H9 (cell line): ENCODE results near the gene OR7A10. TPM values are rescaled to one million over a fixed set of nuclear protein-coding genes. Genes with fewer than 3 reads are reported as not detected.
A peak's percentile ranks its signal among the peaks of the same experiment; 100 is the strongest.

Experiments
- DNase-seq: peaks from one replicate; pipeline ENCODE4 v3.0.0-alpha.2; 2017
- H2AFZ ChIP-seq: one replicate; pipeline ENCODE4 v1.6.1; 2013; ENCODE audit warnings: mild to moderate bottlenecking, low read length, control low read depth, moderate library complexity
- H2AK5ac ChIP-seq: 2 replicates; pipeline ENCODE4 v1.6.1; 2013; ENCODE audit warnings: low read length, control low read depth, mixed read lengths; ENCODE audit not compliant: insufficient read length
- H2BK120ac ChIP-seq: one replicate; pipeline ENCODE4 v1.6.1; 2013; ENCODE audit warnings: low read depth, mild to moderate bottlenecking, low read length, control low read depth, inconsistent platforms; ENCODE audit not compliant: poor library complexity, severe bottlenecking
- H2BK12ac ChIP-seq: 2 replicates; pipeline ENCODE4 v1.6.1; 2013; ENCODE audit warnings: low read length, control low read depth, mixed read lengths, low read depth; ENCODE audit not compliant: insufficient read length
- H2BK15ac ChIP-seq: 2 replicates; pipeline ENCODE4 v1.6.1; 2013; ENCODE audit warnings: low read depth, low read length, control low read depth
- H2BK20ac ChIP-seq: one replicate; pipeline ENCODE4 v1.6.1; 2013; ENCODE audit warnings: low read depth, mild to moderate bottlenecking, low read length, control low read depth, inconsistent platforms; ENCODE audit not compliant: poor library complexity, severe bottlenecking
- H2BK5ac ChIP-seq: 2 replicates; pipeline ENCODE4 v1.6.1; 2013; ENCODE audit warnings: low read length, control low read depth, mixed read lengths; ENCODE audit not compliant: insufficient read length
- H3K14ac ChIP-seq: 2 replicates; pipeline ENCODE4 v1.6.1; 2013; ENCODE audit warnings: low read length, control low read depth; ENCODE audit not compliant: insufficient read depth
- H3K18ac ChIP-seq: 2 replicates; pipeline ENCODE4 v1.6.1; 2013; ENCODE audit warnings: low read depth, mild to moderate bottlenecking, mixed read lengths, low read length, control low read depth; ENCODE audit not compliant: insufficient read length
- H3K23ac ChIP-seq: 2 replicates; pipeline ENCODE4 v1.6.1; 2013; ENCODE audit warnings: low read length, control low read depth, mixed read lengths, low read depth; ENCODE audit not compliant: insufficient read length
- H3K23me2 ChIP-seq: 2 replicates; pipeline ENCODE4 v1.6.1; 2013; ENCODE audit warnings: low read depth, mild to moderate bottlenecking, mixed read lengths, low read length, control low read depth; ENCODE audit not compliant: insufficient read length, poor library complexity, severe bottlenecking
- H3K27ac ChIP-seq: 2 replicates; pipeline ENCODE4 v1.5.1; 2013; ENCODE audit warnings: low read length, control low read depth, mixed read lengths, low read depth; ENCODE audit not compliant: insufficient read length
- H3K27me3 ChIP-seq: 2 replicates; pipeline ENCODE4 v1.6.1; 2013; ENCODE audit warnings: low read length, control low read depth, inconsistent platforms; ENCODE audit not compliant: insufficient read depth
- H3K4ac ChIP-seq: 2 replicates; pipeline ENCODE4 v1.6.1; 2013; ENCODE audit warnings: low read depth, mild to moderate bottlenecking, control low read depth, inconsistent platforms, low read length, moderate library complexity
- H3K4me1 ChIP-seq: 2 replicates; pipeline ENCODE4 v1.6.1; 2013; ENCODE audit warnings: low read length, control low read depth, inconsistent platforms; ENCODE audit not compliant: insufficient read depth
- H3K4me2 ChIP-seq: 2 replicates; pipeline ENCODE4 v1.6.1; 2013; ENCODE audit warnings: low read length, control low read depth, mixed read lengths; ENCODE audit not compliant: insufficient read length, insufficient read depth
- H3K56ac ChIP-seq: 2 replicates; pipeline ENCODE4 v1.6.1; 2013; ENCODE audit warnings: low read depth, mild to moderate bottlenecking, mixed read lengths, low read length, control low read depth; ENCODE audit not compliant: insufficient read length
- H3K79me1 ChIP-seq: 2 replicates; pipeline ENCODE4 v1.6.1; 2013; ENCODE audit warnings: low read depth, mild to moderate bottlenecking, moderate library complexity, low read length, control low read depth, inconsistent platforms; ENCODE audit not compliant: insufficient read depth, poor library complexity, severe bottlenecking
- H3K79me2 ChIP-seq: 2 replicates; pipeline ENCODE4 v1.6.1; 2013; ENCODE audit warnings: low read length, control low read depth, inconsistent platforms; ENCODE audit not compliant: insufficient read depth
- H3K9ac ChIP-seq: 2 replicates; pipeline ENCODE4 v1.6.1; 2013; ENCODE audit warnings: low read length, control low read depth, mixed read lengths; ENCODE audit not compliant: insufficient read length; ENCODE audit errors: extremely low read depth
- H3K9me3 ChIP-seq: one replicate; pipeline ENCODE4 v1.6.1; 2013; ENCODE audit warnings: low read depth, low read length, inconsistent platforms; ENCODE audit not compliant: control insufficient read depth
- H3T11ph ChIP-seq: one replicate; pipeline ENCODE4 v1.6.1; 2013; ENCODE audit warnings: mild to moderate bottlenecking, low read length, control low read depth, inconsistent platforms
- H4K20me1 ChIP-seq: one replicate; pipeline ENCODE4 v1.6.1; 2013; ENCODE audit not compliant: control insufficient read depth, insufficient read length, insufficient read depth
- H4K5ac ChIP-seq: 2 replicates; pipeline ENCODE4 v1.6.1; 2013; ENCODE audit warnings: low read depth, mild to moderate bottlenecking, mixed read lengths, low read length, control low read depth; ENCODE audit not compliant: insufficient read length
- H4K8ac ChIP-seq: replicated peaks from 2 replicates; pipeline ENCODE4 v1.6.1; 2013; ENCODE audit warnings: low read length, control low read depth, mixed read lengths, low read depth; ENCODE audit not compliant: insufficient read length
- H4K91ac ChIP-seq: 2 replicates; pipeline ENCODE4 v1.6.1; 2013; ENCODE audit warnings: low read depth, mild to moderate bottlenecking, moderate library complexity, mixed read lengths, low read length, control low read depth; ENCODE audit not compliant: insufficient read length
- H3K27ac Mint-ChIP-seq, 3 experiments: 2 replicates in 2 of 3; 3 replicates in 1 of 3; pipeline ENCODE4 v1.8.0; 2020 to 2021; ENCODE audit warnings: mixed read lengths in 3 of 3, mild to moderate bottlenecking in 1 of 3, moderate library complexity in 1 of 3
- H3K27me3 Mint-ChIP-seq: 2 replicates; pipeline ENCODE4 v1.8.0; 2021; ENCODE audit warnings: low read depth, mild to moderate bottlenecking, moderate library complexity, mixed read lengths
- H3K36me3 Mint-ChIP-seq, 3 experiments: 2 replicates in 2 of 3; 3 replicates in 1 of 3; pipeline ENCODE4 v1.8.0; 2020 to 2021; ENCODE audit warnings: low read depth in 3 of 3, mixed read lengths in 3 of 3; ENCODE audit not compliant: insufficient read depth in 1 of 3
- H3K4me1 Mint-ChIP-seq, 2 experiments: 2 replicates each; pipeline ENCODE4 v1.8.0; 2020; ENCODE audit warnings: mixed read lengths in 2 of 2
- H3K4me3 Mint-ChIP-seq, 2 experiments: 2 replicates in 1 of 2; 3 replicates in 1 of 2; pipeline ENCODE4 v1.8.0; 2020 to 2021; ENCODE audit warnings: mild to moderate bottlenecking in 2 of 2, mixed read lengths in 2 of 2, moderate library complexity in 1 of 2
- H3K9me3 Mint-ChIP-seq, 2 experiments: 2 replicates in 1 of 2; 3 replicates in 1 of 2; pipeline ENCODE4 v1.8.0; 2020; ENCODE audit warnings: mild to moderate bottlenecking in 2 of 2, mixed read lengths in 2 of 2, moderate library complexity in 1 of 2
- CTCF ChIP-seq: fragments of 200-600 bp; sonication (generic); conservative IDR thresholded peaks from 3 replicates; pipeline ENCODE4 v1.8.0; 2021; ENCODE audit warnings: antibody characterized with exemption, mild to moderate bottlenecking
- WGBS: extraction: QIAGEN DNeasy Blood & Tissue Kit; methylation state at CpG from one replicate; pipeline ENCODE4 v1.1.7; 2013; ENCODE audit warnings: missing lambda C conversion rate, low lambda C conversion rate, mixed read lengths; ENCODE audit not compliant: insufficient read length; ENCODE audit errors: extremely low coverage; 5-methylcytosine and 5-hydroxymethylcytosine counted together
- total RNA-seq: library from RNA; stranded (reverse); gene quantifications from 2 replicates; pipeline ENCODE4 v1.2.1, GENCODE V29; 2021

Gene OR7A10
- total RNA-seq, 1 experiment from 2014 or later, result not detected

- peaks cover 16% of the 10 kb centered on the region for H3K9me3 ChIP-seq
Measured at GRCh38 chr19:14871619-14872230, 23.0 kb upstream of the OR7A10 start.

More at GRCh38 chr19:14871619-14872230, 23.0 kb upstream of the OR7A10 start:
- Histone ChIP-seq H3K23ac (no peak overlapping the region), H3K9ac (no peak overlapping the region), H2BK20ac (no peak overlapping the region), H3K79me1 (no peaks in the 10 kb centered on the region), H3K4me1 (no peaks in the 10 kb centered on the region), H2BK12ac (no peak overlapping the region), H2AK5ac (no peak overlapping the region), H4K5ac (no peak overlapping the region), H2AFZ (no peak overlapping the region), H3K79me2 (no peaks in the 10 kb centered on the region), H4K20me1 (no peaks in the 10 kb centered on the region), H3K56ac (no peak overlapping the region), H3K27me3 (no peaks in the 10 kb centered on the region), H2BK15ac (no peak overlapping the region), H3K4me2 (no peak overlapping the region), H2BK5ac (no peak overlapping the region), H3K27ac (no peak overlapping the region), H4K8ac (no peak overlapping the region), H3K4ac (no peak overlapping the region), H3T11ph (no peak overlapping the region), H2BK120ac (no peak overlapping the region), H4K91ac (no peak overlapping the region), H3K18ac (no peak overlapping the region), H3K14ac (no peak overlapping the region), H3K23me2 (no peaks in the 10 kb centered on the region)
- Mint-ChIP-seq H3K27ac (no peak overlapping the region), H3K4me1 (no peaks in the 10 kb centered on the region), H3K27me3 (peaks cover 6% of the 10 kb centered on the region), H3K4me3 (no peak overlapping the region), H3K36me3 (peaks cover 0 to 33% (median 0%) of the 10 kb centered on the region in 3 experiments; a peak in 2 of 7 replicates), H3K9me3 (peaks cover 42 to 88% of the 10 kb centered on the region in 2 experiments)
- DNase-seq, result no peak
- TF ChIP-seq CTCF, result peak; percentile 36; the same call in 2 of the 3 replicates
- no CpG with 5 or more reads among the region's 4 CpGs for WGBS
